SK-N-SH (cell line): ENCODE measurements around the gene MDH2. TPM values are rescaled to one million over a fixed set of nuclear protein-coding genes. Genes with fewer than 3 reads are reported as not detected.
"Not testable (repeated sequence)": the region's sequence is repeated elsewhere in the genome, so short reads cannot be mapped to it uniquely, and the experiment has no call there.

ENCODE experiments used
- CTCF ChIA-PET: fragments of 300-600, 350-600 bp; formaldehyde crosslinking; extraction: SDS; loops from one replicate; lab custom pipeline; 2021; lab: Yijun Ruan, JAX
- POLR2A ChIA-PET: fragments of 350-600 bp; sonication (Branson Sonifier 250); formaldehyde crosslinking; extraction: SDS; loops from one replicate; lab custom pipeline; 2020; ENCODE audit warnings: antibody characterized with exemption, inconsistent platforms; lab: Yijun Ruan, JAX
- DNase-seq: peaks from one replicate; pipeline ENCODE4 v3.0.0; 2012
- H2AFZ ChIP-seq: fragments of 200-600 bp; sonication (generic); 2 replicates; pipeline ENCODE4 v1.8.1; 2016; ENCODE audit warnings: antibody characterized with exemption, mild to moderate bottlenecking, low read depth
- H3F3A ChIP-seq: fragments of 200-600 bp; sonication (generic); replicated peaks from 2 replicates; pipeline ENCODE3; 2016; ENCODE audit warnings: antibody characterized with exemption, mild to moderate bottlenecking; ENCODE audit not compliant: insufficient read depth
- H3K27ac ChIP-seq, 2 experiments: fragments of 200-500 bp in 1 of 2; fragments of 200-600 bp in 1 of 2; sonication (Bioruptor generic) in 1 of 2; sonication (generic), shearing (Covaris generic) in 1 of 2; 2 replicates each; pipeline versions ENCODE4 v1.5.1 to v1.6.1; 2014 to 2016; ENCODE audit warnings: low read depth in 2 of 2, inconsistent platforms in 1 of 2, low read length in 1 of 2, mild to moderate bottlenecking in 1 of 2, mixed read lengths in 1 of 2
- H3K27me3 ChIP-seq: fragments of 200-600 bp; sonication (generic), shearing (Covaris generic); 2 replicates; pipeline ENCODE4 v1.6.1; 2016; ENCODE audit warnings: mixed run types; ENCODE audit not compliant: insufficient read depth
- H3K36me3 ChIP-seq, 2 experiments: fragments of 200-500 bp in 1 of 2; fragments of 200-600 bp in 1 of 2; sonication (Bioruptor generic) in 1 of 2; sonication (generic) in 1 of 2; replicated peaks in 1 of 2; 2 replicates each; pipeline versions ENCODE3 to v1.5.1; 2014 to 2016; ENCODE audit warnings: low read length in 1 of 2, mild to moderate bottlenecking in 1 of 2; ENCODE audit not compliant: insufficient read depth in 2 of 2, control insufficient read depth in 1 of 2
- H3K4me1 ChIP-seq, 2 experiments: fragments of 200-500 bp in 1 of 2; fragments of 200-600 bp in 1 of 2; sonication (Bioruptor generic) in 1 of 2; sonication (generic), shearing (Covaris generic) in 1 of 2; 2 replicates each; pipeline versions ENCODE4 v1.5.1 to v1.6.1; 2014 to 2016; ENCODE audit warnings: low read depth in 1 of 2, low read length in 1 of 2, mixed run types in 1 of 2; ENCODE audit not compliant: insufficient read depth in 2 of 2, control insufficient read depth in 1 of 2
- H3K4me2 ChIP-seq: fragments of 200-600 bp; sonication (generic), shearing (Covaris generic); 2 replicates; pipeline ENCODE4 v1.6.1; 2017; ENCODE audit warnings: mixed run types
- H3K4me3 ChIP-seq, 2 experiments: fragments of 200-500 bp in 1 of 2; fragments of 200-600 bp in 1 of 2; sonication (Bioruptor generic) in 1 of 2; sonication (generic), shearing (Covaris generic) in 1 of 2; 2 replicates each; pipeline versions ENCODE4 v1.5.1 to v1.8.1; 2014 to 2016; ENCODE audit warnings: low read depth in 2 of 2, inconsistent platforms in 1 of 2, low read length in 1 of 2, mild to moderate bottlenecking in 1 of 2, mixed read lengths in 1 of 2, moderate library complexity in 1 of 2
- H3K79me2 ChIP-seq: fragments of 200-600 bp; sonication (generic); 2 replicates; pipeline ENCODE4 v1.8.1; 2017; ENCODE audit warnings: mild to moderate bottlenecking; ENCODE audit not compliant: insufficient read depth
- H3K9ac ChIP-seq: fragments of 200-600 bp; sonication (generic); 2 replicates; pipeline ENCODE4 v1.6.1; 2017; ENCODE audit warnings: mixed run types
- H3K9me2 ChIP-seq: fragments of 200-600 bp; sonication (generic); 2 replicates; pipeline ENCODE4 v1.6.1; 2017; ENCODE audit warnings: mixed run types
- H3K9me3 ChIP-seq: fragments of 200-600 bp; sonication (generic); 2 replicates; pipeline ENCODE4 v1.6.1; 2017; ENCODE audit warnings: mixed run types, mild to moderate bottlenecking, moderate library complexity
- H4K20me1 ChIP-seq: fragments of 200-600 bp; sonication (generic); 2 replicates; pipeline ENCODE4 v1.6.1; 2017; ENCODE audit warnings: mild to moderate bottlenecking, mixed run types; ENCODE audit not compliant: insufficient read depth
- FOXJ3 ChIP-seq: sonication (generic); formaldehyde crosslinking; IDR thresholded peaks from 2 replicates; pipeline ENCODE4 v1.5.1; 2020; ENCODE audit warnings: mild to moderate bottlenecking, missing genetic modification reagents
- RFX5 ChIP-seq: IDR thresholded peaks from 2 replicates; pipeline ENCODE4 v1.6.1; 2012; ENCODE audit warnings: mild to moderate bottlenecking, improper control_type of control experiment, low read length
- TAF1 ChIP-seq: IDR thresholded peaks from 2 replicates; pipeline ENCODE4 v1.6.1; 2012; ENCODE audit warnings: low read depth, mild to moderate bottlenecking, low read length, moderate library complexity, borderline replicate concordance
- YY1 ChIP-seq: IDR thresholded peaks from 2 replicates; pipeline ENCODE4 v1.4.0; 2012; ENCODE audit warnings: low read depth, mild to moderate bottlenecking
- WGBS: methylation state at CpG from one replicate; pipeline ENCODE4 v1.1.6; 2017; ENCODE audit warnings: low lambda C conversion rate; 5-methylcytosine and 5-hydroxymethylcytosine counted together
- polyA plus RNA-seq, 3 experiments: library from polyadenylated mRNA; depleted of rRNA; stranded (reverse); fragments of >200 nt; gene quantifications; 2 replicates each; pipeline ENCODE4 v1.2.3, GENCODE V29; 2012
- TF ChIP-seq, protein P1 (sequence below): IDR thresholded peaks from 2 replicates; pipeline ENCODE4 v1.4.0; 2012; ENCODE audit warnings: low read depth, borderline replicate concordance
- TF ChIP-seq, protein P2 (sequence below): fragments of 150-350 bp; IDR thresholded peaks from 2 replicates; pipeline ENCODE4 v1.6.1; 2016; ENCODE audit warnings: mild to moderate bottlenecking, low read depth, low read length
- TF ChIP-seq, protein P3 (sequence below): IDR thresholded peaks from 2 replicates; pipeline ENCODE4 v1.4.0; 2012; ENCODE audit warnings: low read depth, borderline replicate concordance

The MDH2 gene
- polyA plus RNA-seq, 1 of the 3 experiments (the other 2 are of a cell fraction), result 301 TPM

- WGBS, result 99% methylated on average over 10 of the region's 10 CpGs
- TF ChIP-seq, protein P1, sequence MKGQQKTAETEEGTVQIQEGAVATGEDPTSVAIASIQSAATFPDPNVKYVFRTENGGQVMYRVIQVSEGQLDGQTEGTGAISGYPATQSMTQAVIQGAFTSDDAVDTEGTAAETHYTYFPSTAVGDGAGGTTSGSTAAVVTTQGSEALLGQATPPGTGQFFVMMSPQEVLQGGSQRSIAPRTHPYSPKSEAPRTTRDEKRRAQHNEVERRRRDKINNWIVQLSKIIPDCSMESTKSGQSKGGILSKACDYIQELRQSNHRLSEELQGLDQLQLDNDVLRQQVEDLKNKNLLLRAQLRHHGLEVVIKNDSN, result no peak
- TF ChIP-seq TAF1 (no peak), RFX5 (no peak), FOXJ3 (CRISPR knock-in tag) (no peak), YY1 (no peak)
- TF ChIP-seq, protein P2, sequence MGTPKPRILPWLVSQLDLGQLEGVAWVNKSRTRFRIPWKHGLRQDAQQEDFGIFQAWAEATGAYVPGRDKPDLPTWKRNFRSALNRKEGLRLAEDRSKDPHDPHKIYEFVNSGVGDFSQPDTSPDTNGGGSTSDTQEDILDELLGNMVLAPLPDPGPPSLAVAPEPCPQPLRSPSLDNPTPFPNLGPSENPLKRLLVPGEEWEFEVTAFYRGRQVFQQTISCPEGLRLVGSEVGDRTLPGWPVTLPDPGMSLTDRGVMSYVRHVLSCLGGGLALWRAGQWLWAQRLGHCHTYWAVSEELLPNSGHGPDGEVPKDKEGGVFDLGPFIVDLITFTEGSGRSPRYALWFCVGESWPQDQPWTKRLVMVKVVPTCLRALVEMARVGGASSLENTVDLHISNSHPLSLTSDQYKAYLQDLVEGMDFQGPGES, result no peak
- TF ChIP-seq, protein P3, sequence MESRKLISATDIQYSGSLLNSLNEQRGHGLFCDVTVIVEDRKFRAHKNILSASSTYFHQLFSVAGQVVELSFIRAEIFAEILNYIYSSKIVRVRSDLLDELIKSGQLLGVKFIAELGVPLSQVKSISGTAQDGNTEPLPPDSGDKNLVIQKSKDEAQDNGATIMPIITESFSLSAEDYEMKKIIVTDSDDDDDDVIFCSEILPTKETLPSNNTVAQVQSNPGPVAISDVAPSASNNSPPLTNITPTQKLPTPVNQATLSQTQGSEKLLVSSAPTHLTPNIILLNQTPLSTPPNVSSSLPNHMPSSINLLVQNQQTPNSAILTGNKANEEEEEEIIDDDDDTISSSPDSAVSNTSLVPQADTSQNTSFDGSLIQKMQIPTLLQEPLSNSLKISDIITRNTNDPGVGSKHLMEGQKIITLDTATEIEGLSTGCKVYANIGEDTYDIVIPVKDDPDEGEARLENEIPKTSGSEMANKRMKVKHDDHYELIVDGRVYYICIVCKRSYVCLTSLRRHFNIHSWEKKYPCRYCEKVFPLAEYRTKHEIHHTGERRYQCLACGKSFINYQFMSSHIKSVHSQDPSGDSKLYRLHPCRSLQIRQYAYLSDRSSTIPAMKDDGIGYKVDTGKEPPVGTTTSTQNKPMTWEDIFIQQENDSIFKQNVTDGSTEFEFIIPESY, result no peak
- no peak overlapping the region for H3K27ac ChIP-seq
These were observed 44.6 kb upstream of the MDH2 start for GRCh38 chr7:76003351-76003750.

GRCh38 chr7:76005004-76005403 lies 42.9 kb upstream of the MDH2 start:
- H3K9me3 ChIP-seq, H3K4me3 ChIP-seq, H4K20me1 ChIP-seq, H3K79me2 ChIP-seq, H2AFZ ChIP-seq, H3K9ac ChIP-seq, H3K4me2 ChIP-seq, H3K27ac ChIP-seq, H3K9me2 ChIP-seq, H3K27me3 ChIP-seq, POLR2A ChIA-PET, DNase-seq, H3K4me1 ChIP-seq, H3F3A ChIP-seq: not testable (repeated sequence)
- H3K36me3 ChIP-seq, result peaks cover 8 to 24% of the 10 kb centered on the region in 2 experiments
- WGBS, result 87% methylated on average over 4 of the region's 4 CpGs
- CTCF ChIA-PET, result interaction anchor here (0.7 to 5.5 kb wide), 3 partner anchors 15 to 139 kb away, joined by 3 to 20 read pairs (median 12); partner anchors contain the start of genes MDH2 and STYXL1

More at GRCh38 chr7:76003351-76003750, 44.6 kb upstream of the MDH2 start:
- H3K36me3 ChIP-seq, result peaks cover 11 to 24% of the 10 kb centered on the region in 2 experiments
- H3K9ac ChIP-seq, result no peak overlapping the region
- ChIA-PET POLR2A (no interaction called here), CTCF (interaction anchor here (1.4 to 5.5 kb wide), 3 partner anchors 17 to 241 kb away, joined by 5 to 20 read pairs (median 10); no protein-coding TSS in a partner anchor)
- H3K4me2 ChIP-seq, result no peak overlapping the region
- no peaks in the 10 kb centered on the region for H3K27me3 ChIP-seq
- H4K20me1 ChIP-seq, result no peaks in the 10 kb centered on the region
- H3K4me1 ChIP-seq, result no peaks in the 10 kb centered on the region; a peak in 1 of 4 replicates
- no peaks in the 10 kb centered on the region for H3K9me3 ChIP-seq
- DNase-seq, result no peak
- H3F3A ChIP-seq, result no peaks in the 10 kb centered on the region
- 0 out of 2 replicates have a peak, but pooled peaks cover 2% of the 10 kb centered on the region for H3K79me2 ChIP-seq
- no peak overlapping the region for H2AFZ ChIP-seq
- H3K9me2 ChIP-seq, result no peaks in the 10 kb centered on the region
- no peak overlapping the region for H3K4me3 ChIP-seq
